Measurements from ENCODE around the gene CTSV. TPM values are rescaled to one million over a fixed set of nuclear protein-coding genes. Genes with fewer than 3 reads are reported as not detected.
"Not testable (repeated sequence)": the region's sequence is repeated elsewhere in the genome, so short reads cannot be mapped to it uniquely, and the experiment has no call there.

The CTSV gene
- total RNA-seq, 2 donors from 2014 or later = 4.8 to 6.0 TPM

DNA sequence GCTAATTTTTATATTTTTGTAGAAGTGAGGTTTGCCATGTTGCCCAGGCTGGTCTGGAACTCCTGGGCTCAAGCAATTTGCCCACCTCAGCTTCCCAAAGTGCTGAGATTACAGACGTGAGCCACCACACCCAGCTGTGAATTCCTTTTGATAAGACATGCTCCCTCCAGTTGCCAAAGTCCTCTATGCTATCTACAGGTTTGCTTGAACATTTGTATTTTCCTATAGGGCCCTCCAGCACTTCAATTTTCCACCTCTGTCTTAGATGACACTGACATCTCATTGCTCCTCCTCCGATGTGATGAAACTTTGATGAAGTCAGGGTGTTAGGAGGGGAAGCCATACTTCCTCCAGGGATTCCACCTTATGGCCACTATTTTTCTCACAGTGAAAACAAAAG lies 25.2 kb upstream of the CTSV start:
- H3K4me1 ChIP-seq = no peaks in the 10 kb centered on the region
- no peak for DNase-seq
- TF ChIP-seq, protein P1, sequence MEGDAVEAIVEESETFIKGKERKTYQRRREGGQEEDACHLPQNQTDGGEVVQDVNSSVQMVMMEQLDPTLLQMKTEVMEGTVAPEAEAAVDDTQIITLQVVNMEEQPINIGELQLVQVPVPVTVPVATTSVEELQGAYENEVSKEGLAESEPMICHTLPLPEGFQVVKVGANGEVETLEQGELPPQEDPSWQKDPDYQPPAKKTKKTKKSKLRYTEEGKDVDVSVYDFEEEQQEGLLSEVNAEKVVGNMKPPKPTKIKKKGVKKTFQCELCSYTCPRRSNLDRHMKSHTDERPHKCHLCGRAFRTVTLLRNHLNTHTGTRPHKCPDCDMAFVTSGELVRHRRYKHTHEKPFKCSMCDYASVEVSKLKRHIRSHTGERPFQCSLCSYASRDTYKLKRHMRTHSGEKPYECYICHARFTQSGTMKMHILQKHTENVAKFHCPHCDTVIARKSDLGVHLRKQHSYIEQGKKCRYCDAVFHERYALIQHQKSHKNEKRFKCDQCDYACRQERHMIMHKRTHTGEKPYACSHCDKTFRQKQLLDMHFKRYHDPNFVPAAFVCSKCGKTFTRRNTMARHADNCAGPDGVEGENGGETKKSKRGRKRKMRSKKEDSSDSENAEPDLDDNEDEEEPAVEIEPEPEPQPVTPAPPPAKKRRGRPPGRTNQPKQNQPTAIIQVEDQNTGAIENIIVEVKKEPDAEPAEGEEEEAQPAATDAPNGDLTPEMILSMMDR (IDR thresholded peaks at IDR 0.05) = no peak

DNA sequence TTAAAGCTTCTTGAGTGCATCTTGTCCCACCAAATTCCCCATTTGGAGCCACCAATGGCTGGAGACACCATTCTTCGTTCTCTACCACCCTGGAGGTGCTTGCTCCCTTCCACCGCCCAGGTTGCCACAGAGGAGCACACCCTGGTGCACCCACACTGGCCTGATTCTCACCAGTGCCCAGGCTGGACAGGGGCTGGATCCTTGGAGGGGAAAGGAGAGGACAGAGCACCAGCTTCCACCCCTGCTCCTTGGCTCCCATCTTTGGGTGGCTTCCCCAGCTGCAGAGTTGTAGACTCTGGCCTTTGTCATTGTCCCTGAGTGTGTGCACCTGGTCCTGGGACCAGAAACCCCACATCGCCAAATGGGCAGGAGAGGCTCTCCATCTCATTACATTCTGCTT lies 21.9 kb upstream of the CTSV start:
- Histone ChIP-seq H3K27ac (no peak overlapping the region), H3K4me1 (no peaks in the 10 kb centered on the region), H3K27me3 (no peaks in the 10 kb centered on the region), H3K4me3 (no peak overlapping the region), H3K36me3 (no peaks in the 10 kb centered on the region), H3K9ac (ENCODE audit: low read depth in 2 of 2, low read length in 2 of 2) (no peak overlapping the region), H3K9me3 (no peaks in the 10 kb centered on the region)
- TF ChIP-seq, protein P1 (IDR thresholded peaks at IDR 0.05) = no peak
- DNase-seq = no peak
- intact Hi-C loops (cut with DNase I) = no loop called here

More for the DNA sequence above, 25.2 kb upstream of the CTSV start:
- Histone ChIP-seq H3K27me3 (no peaks in the 10 kb centered on the region), H3K9me3 (no peaks in the 10 kb centered on the region), H3K4me3 (no peak overlapping the region), H3K27ac (no peak overlapping the region), H3K9ac (ENCODE audit: low read depth in 2 of 2, low read length in 2 of 2) (no peak overlapping the region), H3K36me3 (no peaks in the 10 kb centered on the region)
- intact Hi-C loops (cut with DNase I) = no loop called here

DNA sequence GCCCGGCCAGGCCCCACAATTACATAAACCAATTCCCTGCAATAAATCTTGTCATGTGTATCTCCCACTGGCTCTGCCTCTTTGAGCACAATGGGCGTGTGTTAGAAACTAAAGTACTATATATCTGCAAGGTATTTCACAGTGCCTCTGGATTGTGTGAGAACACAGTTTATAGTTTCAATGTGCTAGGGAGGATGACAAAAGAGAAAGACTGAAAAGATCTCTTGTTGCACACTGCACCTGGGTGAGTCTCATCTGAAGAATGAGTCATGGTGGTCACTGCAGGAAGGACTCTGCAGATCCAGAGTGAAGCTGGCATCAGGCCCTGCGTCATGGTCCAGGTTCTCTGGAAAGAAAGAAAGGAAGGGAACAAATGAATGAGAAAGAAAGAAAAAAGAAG lies 20.7 kb upstream of the CTSV start:
- no peak overlapping the region for H3K27ac ChIP-seq
- H3K4me3 ChIP-seq = no peak overlapping the region
- no peaks in the 10 kb centered on the region for H3K4me1 ChIP-seq
- DNase-seq = no peak
- intact Hi-C loops (cut with DNase I) = no loop called here
- H3K9ac ChIP-seq (ENCODE audit: low read depth in 2 of 2, low read length in 2 of 2) = no peak overlapping the region
- no peaks in the 10 kb centered on the region for H3K27me3 ChIP-seq
- no peaks in the 10 kb centered on the region for H3K9me3 ChIP-seq
- TF ChIP-seq, protein P1 (IDR thresholded peaks at IDR 0.05) = no peak
- H3K36me3 ChIP-seq = no peaks in the 10 kb centered on the region

DNA sequence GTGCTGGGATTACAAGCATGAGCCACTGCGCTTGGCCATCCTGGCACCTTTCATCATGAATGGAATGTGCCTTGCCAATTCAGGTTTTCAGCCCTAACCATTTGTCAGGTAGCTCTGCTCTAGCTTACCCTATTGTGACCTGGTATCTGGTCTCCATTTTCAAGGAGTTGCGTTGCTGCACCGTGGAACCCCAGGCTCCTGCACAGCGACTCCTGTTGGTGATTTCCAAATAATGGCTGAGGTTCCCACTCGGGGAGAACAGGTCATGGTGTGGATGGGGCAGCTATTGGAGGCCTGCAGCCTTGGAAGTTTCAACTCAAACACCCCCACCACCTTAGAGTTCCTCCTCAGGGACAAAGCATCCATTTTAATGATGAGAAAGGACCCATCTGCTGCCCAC lies 18.7 kb upstream of the CTSV start:
- no peak overlapping the region for H3K9ac ChIP-seq (ENCODE audit: low read depth in 2 of 2, low read length in 2 of 2)
- no peaks in the 10 kb centered on the region for H3K27me3 ChIP-seq
- no peaks in the 10 kb centered on the region for H3K4me1 ChIP-seq
- no peaks in the 10 kb centered on the region for H3K9me3 ChIP-seq
- intact Hi-C loops (cut with DNase I) = no loop called here
- no peak overlapping the region for H3K4me3 ChIP-seq
- no peaks in the 10 kb centered on the region for H3K36me3 ChIP-seq
- TF ChIP-seq, protein P1 (IDR thresholded peaks at IDR 0.05) = no peak
- H3K27ac ChIP-seq = no peak overlapping the region
- DNase-seq = no peak

DNA sequence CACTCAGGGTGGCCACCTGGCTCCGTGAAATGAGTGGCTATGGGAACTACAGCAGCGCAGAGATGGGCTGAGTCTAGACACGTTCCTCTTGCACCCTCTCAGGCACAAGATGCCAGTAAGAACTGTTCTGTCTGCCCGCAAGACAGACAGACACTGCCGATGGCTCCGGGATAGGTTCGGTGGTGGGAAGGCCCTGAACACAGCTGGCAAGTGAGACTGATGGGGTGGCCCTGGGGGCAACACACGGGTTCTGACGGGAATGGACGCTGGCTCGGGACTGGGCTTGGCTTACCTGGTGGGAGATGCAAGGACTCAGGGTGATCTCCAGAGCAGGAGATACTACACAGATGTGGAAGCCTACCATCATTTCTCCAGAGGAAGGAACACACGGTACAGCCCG lies 16.9 kb upstream of the CTSV start:
- DNase-seq; H3K9ac ChIP-seq (ENCODE audit: low read depth in 2 of 2, low read length in 2 of 2); H3K36me3 ChIP-seq; H3K27me3 ChIP-seq; H3K4me1 ChIP-seq; H3K4me3 ChIP-seq; H3K9me3 ChIP-seq; H3K27ac ChIP-seq; intact Hi-C loops (cut with DNase I): not testable (repeated sequence)

DNA sequence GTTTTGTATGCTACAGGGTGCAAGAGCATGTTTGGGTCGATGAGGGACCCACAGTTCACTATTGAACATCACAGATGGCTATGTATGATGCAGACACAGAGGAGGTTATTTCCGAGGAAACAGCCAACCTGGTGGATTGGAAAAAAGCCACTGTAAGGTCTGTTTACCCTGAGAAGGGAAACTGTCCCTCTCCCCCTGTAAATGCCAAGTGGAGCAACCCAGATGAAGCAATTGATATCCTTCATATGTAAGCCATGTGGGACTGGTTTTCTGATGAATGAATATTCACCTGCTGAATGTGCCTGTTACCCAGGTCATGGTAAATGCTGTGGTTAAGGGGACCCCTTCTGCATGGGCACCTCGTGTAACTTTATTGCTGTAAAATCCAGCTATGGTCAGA lies 14.8 kb upstream of the CTSV start:
- H3K9ac ChIP-seq (ENCODE audit: low read depth in 2 of 2, low read length in 2 of 2) = no peak overlapping the region
- no peaks in the 10 kb centered on the region for H3K9me3 ChIP-seq
- DNase-seq = no peak
- no peaks in the 10 kb centered on the region for H3K27me3 ChIP-seq
- H3K4me1 ChIP-seq = no peaks in the 10 kb centered on the region
- TF ChIP-seq, protein P1 (IDR thresholded peaks at IDR 0.05) = no peak
- no peak overlapping the region for H3K27ac ChIP-seq
- no peaks in the 10 kb centered on the region for H3K36me3 ChIP-seq
- H3K4me3 ChIP-seq = no peak overlapping the region
- intact Hi-C loops (cut with DNase I) = no loop called here

Measured in colonic mucosa (tissue), 4 donors.